Heart left ventricle (tissue), 13 donors: ENCODE results near the gene SKI.

ENCODE experiments used
- CTCF ChIP-seq, 12 donors: fragments of 200-600 bp; sonication (generic) in 4 of 12; IDR thresholded peaks; one replicate each; pipeline versions ENCODE4 v1.5.0 to v1.8.0; 2018 to 2022; ENCODE audit warnings: antibody characterized with exemption in 12 of 12, mild to moderate bottlenecking in 5 of 12
- POLR2A ChIP-seq, 2 donors: fragments of 450-650 bp; IDR thresholded peaks; one replicate each; pipeline ENCODE4 v1.6.1; 2017; ENCODE audit warnings: antibody characterized with exemption in 2 of 2, mild to moderate bottlenecking in 2 of 2, moderate library complexity in 2 of 2
- donor health status: ischemic (EF 13 %, LVEDD 7.1; RV severe dilation, severe dysfunction).
- donor health status: DM: no; HTN: yes; CAD: no.
- donor health status: DM: no; HTN: no; CAD: no.
- donor health status: ischemic (EF 25% LVEDD 6.9; RV normal size, moderate dysfunction).
- donor health status: ischemic (EF 25% LVEDD 5.7; RV mildly dilated, moderate dysfunction).
- donor health status: ischemic (EF 35%, LVEDD 5.7; RV mildly dilated, moderate dysfunction).
- donor health status: nonischemic (EF 11% LVEDD 7.7; RV severe dilation, severe dysfunction).
- donor health status: DM: yes; HTN: yes; CAD: no.
- donor health status: PGD.
- donor health status: ischemic (EF 29% LVEDD 5.4; RV normal size, mild dysfunction).
- donor health status: nonischemic (EF 23%, LVEDD 6.1; RV moderate dilation, normal function).

GRCh38 chr1:2201062-2201461, 27.1 kb upstream of the SKI start:
- no peak for TF ChIP-seq CTCF (IDR thresholded peaks at IDR 0.05)
- no peak for TF ChIP-seq POLR2A (IDR thresholded peaks at IDR 0.05)
